GM23248 (cell line): ENCODE data around the gene CDK9. TPM values are rescaled to one million over a fixed set of nuclear protein-coding genes. Genes with fewer than 3 reads are reported as not detected.

ENCODE experiments used
- DNase-seq: peaks from one replicate; pipeline ENCODE4 v3.0.0-alpha.2; 2015
- H2AFZ ChIP-seq: fragments of 200-600 bp; sonication (generic); 2 replicates; pipeline ENCODE4 v1.6.1; 2016; ENCODE audit warnings: antibody characterized with exemption
- H3F3A ChIP-seq: fragments of 200-600 bp; sonication (generic); 2 replicates; pipeline ENCODE4 v1.6.1; 2016; ENCODE audit warnings: mild to moderate bottlenecking, antibody characterized with exemption, mixed run types; ENCODE audit not compliant: insufficient read depth
- H3K27ac ChIP-seq: fragments of 200-600 bp; sonication (generic); 2 replicates; pipeline ENCODE4 v1.5.1; 2016; ENCODE audit warnings: mild to moderate bottlenecking
- H3K27me3 ChIP-seq: fragments of 200-600 bp; sonication (generic); replicated peaks from 2 replicates; pipeline ENCODE4 v1.6.1; 2016; ENCODE audit warnings: mild to moderate bottlenecking; ENCODE audit not compliant: insufficient read depth
- H3K36me3 ChIP-seq: fragments of 200-600 bp; sonication (generic); 2 replicates; pipeline ENCODE4 v1.6.1; 2016; ENCODE audit warnings: low read depth, mild to moderate bottlenecking
- H3K4me1 ChIP-seq: fragments of 200-600 bp; sonication (generic); 2 replicates; pipeline ENCODE4 v1.6.1; 2016; ENCODE audit warnings: mild to moderate bottlenecking; ENCODE audit not compliant: insufficient read depth
- H3K4me2 ChIP-seq: fragments of 200-600 bp; sonication (generic); one replicate; pipeline ENCODE4 v1.6.1; 2016; ENCODE audit warnings: mild to moderate bottlenecking; ENCODE audit not compliant: unreplicated experiment
- H3K4me3 ChIP-seq: fragments of 200-600 bp; sonication (generic); 2 replicates; pipeline ENCODE4 v1.5.1; 2016; ENCODE audit warnings: mild to moderate bottlenecking
- H3K79me2 ChIP-seq: fragments of 200-600 bp; sonication (generic); 2 replicates; pipeline ENCODE4 v1.6.1; 2016; ENCODE audit warnings: mild to moderate bottlenecking; ENCODE audit not compliant: insufficient read depth
- H3K9ac ChIP-seq: fragments of 200-600 bp; sonication (generic); 2 replicates; pipeline ENCODE4 v1.6.1; 2016; ENCODE audit warnings: mild to moderate bottlenecking
- H3K9me2 ChIP-seq: fragments of 200-600 bp; sonication (generic); 2 replicates; pipeline ENCODE4 v1.6.1; 2016; ENCODE audit warnings: mixed run types, mild to moderate bottlenecking, moderate library complexity; ENCODE audit not compliant: insufficient read depth
- H3K9me3 ChIP-seq: fragments of 200-600 bp; sonication (generic); one replicate; pipeline ENCODE4 v1.6.1; 2017; ENCODE audit warnings: low read depth
- H4K20me1 ChIP-seq: fragments of 200-600 bp; sonication (generic); 2 replicates; pipeline ENCODE4 v1.6.0; 2016; ENCODE audit not compliant: insufficient read depth
- EZH2 ChIP-seq: fragments of 200-600 bp; sonication (generic); IDR thresholded peaks from 2 replicates; pipeline ENCODE4 v1.6.1; 2018; ENCODE audit warnings: antibody characterized with exemption, mild to moderate bottlenecking; ENCODE audit not compliant: insufficient read depth, poor library complexity, severe bottlenecking
- EZH2phosphoT487 ChIP-seq: fragments of 200-600 bp; sonication (generic); IDR thresholded peaks from 2 replicates; pipeline ENCODE4 v1.6.1; 2018; ENCODE audit warnings: antibody characterized with exemption, moderate library complexity, mild to moderate bottlenecking, low read depth; ENCODE audit not compliant: insufficient read depth
- WGBS, 2 experiments: methylation state at CpG; one replicate each; pipeline ENCODE4 v1.1.6; 2015 to 2017; ENCODE audit warnings: low lambda C conversion rate in 2 of 2, low coverage in 1 of 2; ENCODE audit errors: missing lambda C conversion rate in 2 of 2; 5-methylcytosine and 5-hydroxymethylcytosine counted together
- in situ Hi-C: fragments of 300-500 bp; cut with MboI; formaldehyde crosslinking; loops from 2 replicates; pipeline ENCODE4 v1.15.0; 2020
- polyA plus RNA-seq: library from polyadenylated mRNA; unstranded; fragments of >200 nt; fragmentation: Nextera tagmentation; extraction: Ambion mirVana; gene quantifications from 2 replicates; pipeline ENCODE4 v1.2.1, GENCODE V29; 2016
- total RNA-seq: library from RNA; depleted of rRNA; stranded (reverse); fragments of >200 nt; shearing (Covaris generic); gene quantifications from 2 replicates; pipeline ENCODE4 v1.2.3, GENCODE V29; 2014

The CDK9 gene
- total and polyA plus RNA-seq, 2 experiments from 2014 or later: 43.7 to 59.7 TPM

DNA sequence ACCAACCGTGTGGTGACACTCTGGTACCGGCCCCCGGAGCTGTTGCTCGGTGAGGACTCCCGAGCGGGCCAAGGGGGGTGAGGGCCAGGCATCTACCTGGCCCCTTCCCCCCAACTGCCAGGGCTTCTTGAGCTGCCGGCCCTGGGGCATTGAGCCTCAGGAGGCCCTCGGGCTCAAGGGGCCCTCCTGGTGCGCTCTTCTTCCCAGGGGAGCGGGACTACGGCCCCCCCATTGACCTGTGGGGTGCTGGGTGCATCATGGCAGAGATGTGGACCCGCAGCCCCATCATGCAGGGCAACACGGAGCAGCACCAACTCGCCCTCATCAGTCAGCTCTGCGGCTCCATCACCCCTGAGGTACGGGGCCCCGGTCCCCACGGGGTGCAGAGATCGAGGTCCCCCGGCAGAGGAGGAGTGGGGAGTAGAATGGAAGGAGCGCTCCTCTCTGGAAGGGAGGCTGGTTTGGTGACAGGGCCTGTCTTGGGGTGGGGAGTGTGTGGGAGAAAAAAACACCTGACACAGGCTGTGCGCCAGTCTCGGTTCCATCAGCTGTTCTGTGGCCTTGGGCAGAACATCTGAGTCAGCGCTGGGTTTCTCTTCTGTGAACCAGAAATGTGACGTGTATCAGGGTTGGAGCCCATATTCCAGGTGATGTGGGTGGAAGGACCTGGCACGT, 2.6 kb downstream of the CDK9 start:
- peaks cover 6% of the 10 kb centered on the region; the same call in 1 of the 2 replicates for H3K4me1 ChIP-seq
- H2AFZ ChIP-seq: no peak overlapping the region
- no peak for DNase-seq
- no peaks in the 10 kb centered on the region for H3K9me3 ChIP-seq
- peaks cover 25% of the 10 kb centered on the region for H3F3A ChIP-seq
- H3K79me2 ChIP-seq: peaks cover 68% of the 10 kb centered on the region
- H3K27me3 ChIP-seq: no peaks in the 10 kb centered on the region
- no peak overlapping the region for H3K4me3 ChIP-seq
- no peak overlapping the region for H3K9ac ChIP-seq
- H3K27ac ChIP-seq: no peak overlapping the region
- peaks cover 52% of the 10 kb centered on the region for H3K36me3 ChIP-seq
- WGBS, 2 experiments: 87 to 88% methylated on average over 22 to 23 of the region's 26 CpGs
- H3K4me2 ChIP-seq: no peak overlapping the region
- in situ Hi-C loops: no loop called here
- H4K20me1 ChIP-seq: peaks cover 7% of the 10 kb centered on the region; the same call in 1 of the 2 replicates
- TF ChIP-seq EZH2phosphoT487: no peak
- no peak for TF ChIP-seq EZH2
- H3K9me2 ChIP-seq: no peaks in the 10 kb centered on the region

DNA sequence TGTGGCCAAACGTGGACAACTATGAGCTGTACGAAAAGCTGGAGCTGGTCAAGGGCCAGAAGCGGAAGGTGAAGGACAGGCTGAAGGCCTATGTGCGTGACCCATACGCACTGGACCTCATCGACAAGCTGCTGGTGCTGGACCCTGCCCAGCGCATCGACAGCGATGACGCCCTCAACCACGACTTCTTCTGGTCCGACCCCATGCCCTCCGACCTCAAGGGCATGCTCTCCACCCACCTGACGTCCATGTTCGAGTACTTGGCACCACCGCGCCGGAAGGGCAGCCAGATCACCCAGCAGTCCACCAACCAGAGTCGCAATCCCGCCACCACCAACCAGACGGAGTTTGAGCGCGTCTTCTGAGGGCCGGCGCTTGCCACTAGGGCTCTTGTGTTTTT, 3.3 kb downstream of the CDK9 start:
- no peak for TF ChIP-seq EZH2phosphoT487
- no peak for TF ChIP-seq EZH2
- H3K9ac ChIP-seq: no peak overlapping the region

DNA sequence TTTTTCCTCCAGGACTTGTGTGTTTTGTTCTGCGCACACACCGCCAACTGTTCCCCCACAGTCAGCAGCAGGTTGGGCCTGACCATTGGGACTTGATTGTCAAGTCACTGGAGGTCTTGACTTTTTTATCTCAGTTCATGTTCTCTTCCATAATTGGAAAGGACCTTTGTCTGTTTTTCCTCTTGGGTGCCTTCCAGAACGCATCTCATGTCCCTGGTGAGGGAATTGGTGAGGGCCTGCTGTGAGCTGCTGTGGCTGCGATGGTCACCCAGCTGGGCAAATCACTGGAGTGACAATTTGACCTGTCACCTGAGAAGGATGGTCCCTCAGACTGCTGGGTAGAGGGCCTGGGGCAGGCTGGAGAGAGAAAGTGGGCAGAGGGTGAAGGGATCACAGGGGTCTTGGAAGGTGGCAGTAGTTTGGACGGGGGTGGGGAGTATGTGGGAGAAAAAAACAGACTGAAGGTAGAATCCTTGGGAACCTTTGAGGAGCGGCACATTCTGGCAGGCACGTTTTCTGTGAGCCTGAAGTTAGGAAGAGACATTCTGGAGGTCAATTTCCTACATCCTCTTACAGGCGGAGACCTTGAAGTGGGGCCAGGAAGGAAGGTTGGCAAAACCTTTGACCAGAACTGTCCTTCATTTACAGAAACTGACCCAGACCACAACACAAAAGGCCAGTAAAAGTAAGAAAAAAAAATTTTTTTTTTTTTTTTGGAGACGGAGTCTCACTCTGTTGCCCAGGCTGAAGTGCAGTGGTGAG, 4.4 kb downstream of the CDK9 start:
- no peak overlapping the region for H3K9ac ChIP-seq
- H3K4me2 ChIP-seq: no peak overlapping the region
- no peaks in the 10 kb centered on the region for H3K27me3 ChIP-seq
- no peak overlapping the region for H2AFZ ChIP-seq
- no peak for TF ChIP-seq EZH2phosphoT487
- no peak overlapping the region for H3K27ac ChIP-seq
- H3K4me3 ChIP-seq: no peak overlapping the region
- H3K79me2 ChIP-seq: peaks cover 68% of the 10 kb centered on the region
- 90 to 91% methylated on average over 9 of the region's 9 CpGs for WGBS, 2 experiments
- in situ Hi-C loops: no loop called here
- H3K36me3 ChIP-seq: peaks cover 52% of the 10 kb centered on the region
- peaks cover 6% of the 10 kb centered on the region; the same call in 1 of the 2 replicates for H3K4me1 ChIP-seq
- H3K9me3 ChIP-seq: no peaks in the 10 kb centered on the region
- DNase-seq: no peak
- peaks cover 7% of the 10 kb centered on the region; the same call in 1 of the 2 replicates for H4K20me1 ChIP-seq
- H3K9me2 ChIP-seq: no peaks in the 10 kb centered on the region
- H3F3A ChIP-seq: peaks cover 25% of the 10 kb centered on the region

More for the DNA sequence above, 3.3 kb downstream of the CDK9 start:
- H3F3A ChIP-seq: peaks cover 25% of the 10 kb centered on the region
- peaks cover 68% of the 10 kb centered on the region for H3K79me2 ChIP-seq
- WGBS, 2 experiments: 93 to 95% methylated on average over 25 of the region's 25 CpGs
- no peak overlapping the region for H3K4me2 ChIP-seq
- H3K36me3 ChIP-seq: peaks cover 52% of the 10 kb centered on the region
- DNase-seq: no peak
- H3K9me2 ChIP-seq: no peaks in the 10 kb centered on the region
- H3K4me1 ChIP-seq: peaks cover 6% of the 10 kb centered on the region; the same call in 1 of the 2 replicates
- no peaks in the 10 kb centered on the region for H3K27me3 ChIP-seq
- no peaks in the 10 kb centered on the region for H3K9me3 ChIP-seq
- no peak overlapping the region for H3K4me3 ChIP-seq
- H2AFZ ChIP-seq: no peak overlapping the region
- H4K20me1 ChIP-seq: peaks cover 7% of the 10 kb centered on the region; the same call in 1 of the 2 replicates
- in situ Hi-C loops: no loop called here
- H3K27ac ChIP-seq: no peak overlapping the region

DNA sequence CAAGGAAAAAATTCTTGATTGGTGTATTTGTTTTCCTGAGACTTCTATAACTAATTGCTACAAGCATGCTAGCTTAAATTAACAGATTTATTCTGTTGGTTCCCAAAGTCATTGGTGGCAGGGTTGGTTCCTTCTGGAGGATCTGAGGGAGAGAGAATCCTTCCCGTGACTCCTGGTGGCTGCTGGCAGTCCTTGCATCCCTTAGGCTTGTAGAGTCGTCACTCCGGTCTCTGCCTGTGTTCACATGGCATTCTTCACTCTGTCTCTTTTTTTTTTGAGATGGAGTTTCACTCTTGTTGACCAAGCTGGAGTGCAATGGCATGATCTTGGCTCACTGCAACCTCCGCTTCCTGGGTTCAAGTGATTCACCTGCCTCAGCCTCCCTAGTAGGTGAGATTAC, 5.3 kb downstream of the CDK9 start:
- Histone ChIP-seq H3K4me3 (no peak overlapping the region), H3K9ac (no peak overlapping the region), H3K27me3 (no peaks in the 10 kb centered on the region), H3K36me3 (peaks cover 52% of the 10 kb centered on the region), H4K20me1 (peaks cover 7% of the 10 kb centered on the region; the same call in 1 of the 2 replicates), H2AFZ (no peak overlapping the region), H3K4me1 (peaks cover 6% of the 10 kb centered on the region; the same call in 1 of the 2 replicates), H3K4me2 (no peak overlapping the region), H3K9me2 (no peaks in the 10 kb centered on the region), H3K27ac (no peak overlapping the region), H3K9me3 (no peaks in the 10 kb centered on the region), H3K79me2 (peaks cover 66% of the 10 kb centered on the region), H3F3A (peaks cover 25% of the 10 kb centered on the region)
- TF ChIP-seq EZH2 (no peak), EZH2phosphoT487 (no peak)
- 70 to 72% methylated on average over 4 of the region's 4 CpGs for whole genome bisulfite sequencing, 2 experiments
- in situ Hi-C loops: no loop called here
- DNase-seq: no peak
